Effector memory CD4-positive, alpha-beta T cell (primary cell): ENCODE results near the gene SLC1A2.

Source experiments
- DNase-seq, 3 donors: peaks; one replicate each; pipeline ENCODE4 v3.0.0-alpha.2; 2020
- H3K27ac ChIP-seq: 2 replicates; pipeline ENCODE4 v1.7.0; 2013; ENCODE audit warnings: mild to moderate bottlenecking, low read length, moderate library complexity; ENCODE audit not compliant: insufficient read depth, poor library complexity, severe bottlenecking
- H3K27me3 ChIP-seq: replicated peaks from 2 replicates; pipeline ENCODE4 v1.7.0; 2013; ENCODE audit warnings: mild to moderate bottlenecking, low read length; ENCODE audit not compliant: insufficient read depth, control insufficient read depth, poor library complexity, severe bottlenecking
- H3K36me3 ChIP-seq: 2 replicates; pipeline ENCODE4 v1.7.0; 2013; ENCODE audit warnings: mild to moderate bottlenecking, low read length, moderate library complexity; ENCODE audit not compliant: control insufficient read depth, insufficient read depth
- H3K4me1 ChIP-seq: 2 replicates; pipeline ENCODE4 v1.7.0; 2013; ENCODE audit warnings: low read length, mild to moderate bottlenecking; ENCODE audit not compliant: control insufficient read depth, insufficient read depth, poor library complexity, severe bottlenecking
- H3K4me3 ChIP-seq: 2 replicates; pipeline ENCODE4 v1.7.0; 2013; ENCODE audit warnings: low read length, low read depth, mild to moderate bottlenecking; ENCODE audit not compliant: insufficient read depth, poor library complexity, severe bottlenecking
- H3K9me3 ChIP-seq: 2 replicates; pipeline ENCODE4 v1.7.0; 2013; ENCODE audit warnings: mild to moderate bottlenecking, low read length, moderate library complexity; ENCODE audit not compliant: control insufficient read depth

Gene SLC1A2

DNA sequence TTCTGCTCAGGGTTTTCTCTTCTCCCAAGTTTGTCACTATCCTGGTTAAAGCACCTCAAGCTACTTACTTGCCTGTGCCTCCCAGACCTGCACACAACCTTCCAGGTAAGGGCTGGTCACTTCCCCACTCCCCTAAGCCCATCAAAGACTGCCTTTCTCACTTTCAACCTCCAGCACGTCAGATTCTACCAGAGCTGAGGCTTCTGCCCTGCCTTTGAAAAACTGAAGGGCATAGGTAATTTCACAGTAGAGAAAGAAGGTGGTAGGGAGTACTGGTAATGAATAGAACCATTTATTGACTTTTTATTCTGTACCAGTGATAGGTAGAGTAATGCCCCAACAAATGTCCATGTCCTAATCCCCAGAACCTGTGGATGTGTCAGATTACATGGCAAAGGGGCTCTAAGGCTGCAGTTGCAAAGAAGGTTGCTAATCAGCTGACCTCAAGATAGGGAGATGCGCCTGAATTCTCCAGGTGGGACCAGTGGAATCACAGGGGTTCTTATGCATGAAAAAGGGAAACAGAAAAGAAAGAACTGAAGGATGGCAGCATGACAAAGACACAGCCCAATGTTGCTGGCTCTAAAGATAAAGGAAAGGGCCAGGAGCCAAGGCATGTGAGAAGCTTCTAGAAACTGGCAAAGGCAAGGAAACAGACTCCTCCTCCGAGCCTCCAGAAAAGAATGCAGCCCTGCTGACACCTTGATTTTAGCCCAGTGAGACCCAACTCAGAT, 89.0 kb downstream of the SLC1A2 start:
- Histone ChIP-seq H3K27ac (peak overlapping the region; percentile 49), H3K36me3 (no peaks in the 10 kb centered on the region), H3K9me3 (no peaks in the 10 kb centered on the region), H3K27me3 (no peaks in the 10 kb centered on the region), H3K4me3 (no peak overlapping the region), H3K4me1 (peaks cover 31% of the 10 kb centered on the region)
- DNase-seq: no peak

DNA sequence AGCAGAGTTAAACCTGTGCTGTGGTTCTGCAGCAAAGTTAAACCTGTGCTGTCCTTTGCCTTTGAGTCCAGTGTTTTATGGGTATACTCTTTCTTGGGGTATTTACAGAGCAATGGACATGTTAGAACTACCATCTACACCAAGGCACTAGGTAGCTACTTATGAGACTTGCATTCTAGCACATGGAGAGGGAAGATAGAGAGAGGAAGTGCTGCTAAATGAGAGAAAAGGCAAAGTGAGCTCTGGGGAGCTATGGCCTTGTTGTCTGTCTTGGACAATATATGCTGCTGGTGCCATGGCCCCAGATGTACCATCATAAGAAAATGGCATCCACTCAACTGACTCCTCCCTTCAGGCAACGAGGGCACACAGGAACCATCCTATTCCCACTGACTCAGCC, 91.5 kb downstream of the SLC1A2 start:
- peaks cover 31% of the 10 kb centered on the region for H3K4me1 ChIP-seq
- H3K36me3 ChIP-seq: no peaks in the 10 kb centered on the region
- no peak overlapping the region for H3K27ac ChIP-seq
- no peak overlapping the region for H3K4me3 ChIP-seq
- no peaks in the 10 kb centered on the region for H3K27me3 ChIP-seq
- H3K9me3 ChIP-seq: no peaks in the 10 kb centered on the region
- no peak for DNase-seq

DNA sequence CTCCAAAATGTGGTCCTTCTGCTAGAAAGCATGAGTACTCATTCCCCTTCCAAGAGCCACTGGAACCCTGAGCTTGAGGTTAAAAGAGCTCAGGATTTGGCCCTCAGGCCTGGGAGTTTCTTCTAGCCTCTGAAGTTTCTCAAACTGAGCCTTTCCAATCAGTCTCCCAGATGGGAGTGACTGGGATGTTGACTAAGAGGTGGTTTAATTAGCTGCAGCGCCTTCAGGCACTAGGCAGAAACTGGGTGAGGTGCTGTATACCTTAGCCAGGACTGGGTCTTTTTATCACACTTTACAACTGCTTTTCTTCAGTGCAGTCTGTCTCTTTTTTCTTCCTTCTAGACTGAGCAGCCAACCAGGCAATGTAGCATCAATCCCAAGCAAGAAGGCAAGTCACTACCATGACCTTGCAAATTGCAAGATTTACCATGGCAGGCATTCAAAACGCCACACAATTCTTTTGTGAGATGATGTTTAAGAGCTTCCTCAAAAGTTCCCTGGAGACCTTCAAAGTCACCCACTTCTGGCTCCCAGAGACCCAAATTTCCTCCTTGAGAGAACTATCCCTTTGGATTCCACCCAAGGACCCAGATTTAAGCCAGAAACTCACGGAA, 93.0 kb downstream of the SLC1A2 start:
- H3K9me3 ChIP-seq: no peaks in the 10 kb centered on the region
- DNase-seq: no peak
- H3K27ac ChIP-seq: no peak overlapping the region
- H3K4me1 ChIP-seq: peaks cover 18% of the 10 kb centered on the region
- H3K4me3 ChIP-seq: no peak overlapping the region
- H3K27me3 ChIP-seq: no peaks in the 10 kb centered on the region
- H3K36me3 ChIP-seq: no peaks in the 10 kb centered on the region

DNA sequence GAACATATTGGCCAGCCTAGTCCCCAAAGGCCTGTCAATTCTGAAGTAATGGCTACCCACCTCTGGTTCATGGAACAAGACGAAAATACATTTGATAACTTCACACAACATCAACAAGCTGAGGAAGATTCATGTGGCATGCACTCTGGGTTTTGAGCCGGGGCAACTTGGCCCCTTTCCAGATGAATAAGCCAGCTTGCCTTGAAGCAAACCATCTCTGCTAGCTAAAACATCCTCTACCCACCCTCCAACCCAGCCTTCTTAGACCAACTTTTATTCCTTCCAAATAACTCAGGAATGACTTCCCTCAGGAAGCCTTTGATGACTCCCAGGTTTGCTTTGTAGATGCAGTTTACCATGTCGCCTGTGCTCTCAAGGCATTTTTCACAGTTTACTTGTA, 94.4 kb downstream of the SLC1A2 start:
- Histone ChIP-seq H3K9me3 (no peaks in the 10 kb centered on the region), H3K4me3 (no peak overlapping the region), H3K27ac (no peak overlapping the region), H3K4me1 (peaks cover 5% of the 10 kb centered on the region), H3K27me3 (no peaks in the 10 kb centered on the region), H3K36me3 (no peaks in the 10 kb centered on the region)
- DNase-seq: no peak

DNA sequence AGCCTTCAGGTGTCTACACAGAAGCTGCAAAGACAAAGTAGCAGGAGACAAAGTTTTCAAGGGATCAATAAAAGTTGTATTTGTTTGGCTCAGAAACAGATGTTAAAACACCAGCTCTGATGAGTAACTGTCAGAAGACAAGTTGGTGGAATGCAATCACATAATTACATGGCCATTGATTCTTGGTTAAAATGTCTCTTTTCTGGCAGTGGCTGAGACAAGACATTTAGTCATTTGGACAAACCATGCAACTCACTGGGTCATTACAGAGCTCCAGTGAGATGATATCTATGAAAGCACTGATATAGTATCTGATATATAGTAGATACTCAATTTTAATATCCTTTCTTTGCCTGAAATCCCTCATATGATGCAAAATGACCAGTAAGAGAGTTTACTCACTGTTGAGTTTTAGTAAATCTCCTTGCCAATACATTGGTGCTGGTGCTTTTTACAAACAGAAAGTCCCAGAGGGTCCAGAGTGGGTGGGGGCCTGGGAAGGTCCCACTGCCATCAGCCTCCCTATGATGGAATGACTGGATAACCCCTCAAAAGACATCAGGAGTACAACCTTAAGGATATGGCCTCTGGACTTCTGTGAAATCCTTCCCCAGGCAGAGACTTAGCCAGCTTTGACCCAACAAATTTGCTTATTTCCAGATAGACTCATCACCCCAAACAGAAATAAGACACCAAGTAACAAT, 95.0 kb downstream of the SLC1A2 start:
- H3K36me3 ChIP-seq: no peaks in the 10 kb centered on the region
- H3K9me3 ChIP-seq: no peaks in the 10 kb centered on the region
- no peaks in the 10 kb centered on the region for H3K4me1 ChIP-seq
- no peak overlapping the region for H3K27ac ChIP-seq
- no peak overlapping the region for H3K4me3 ChIP-seq
- no peaks in the 10 kb centered on the region for H3K27me3 ChIP-seq
- no peak for DNase-seq

DNA sequence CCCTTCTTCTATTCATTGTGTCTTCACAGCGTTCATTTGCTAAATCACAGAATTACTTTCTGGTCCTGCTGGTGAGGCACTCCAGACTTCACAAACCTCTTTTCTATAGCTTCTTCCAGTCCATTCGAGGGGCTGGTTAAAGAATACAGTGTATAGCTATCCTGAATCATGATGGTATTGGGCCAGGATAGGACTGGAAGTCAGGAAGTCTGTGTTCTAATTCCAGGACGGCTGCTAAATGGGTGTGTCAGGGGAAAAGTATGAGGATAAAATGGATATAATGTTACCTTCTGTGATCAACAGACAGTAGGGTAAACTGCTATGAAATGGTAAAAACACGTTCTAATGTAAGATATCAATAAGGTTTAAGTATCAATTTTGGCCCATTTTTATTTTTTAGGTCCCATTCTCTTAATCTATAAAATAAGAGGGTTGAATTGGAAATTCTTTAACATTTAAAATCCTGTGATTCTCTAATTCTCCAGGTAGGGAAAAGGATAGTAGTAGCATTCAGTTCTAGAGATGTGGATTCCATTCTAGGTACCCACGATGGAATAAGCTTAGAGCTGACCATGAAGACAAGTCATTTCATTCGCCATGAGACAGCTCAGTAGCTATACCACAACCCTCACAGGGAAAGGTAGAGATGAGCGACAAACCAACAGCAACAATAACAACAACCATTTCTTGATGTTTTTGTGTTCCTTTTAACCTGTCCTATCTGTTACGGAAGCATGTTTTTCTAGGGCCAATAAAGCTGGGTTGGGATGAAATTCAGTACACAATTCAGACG, 96.1 kb downstream of the SLC1A2 start:
- H3K9me3 ChIP-seq: no peaks in the 10 kb centered on the region
- no peak overlapping the region for H3K4me3 ChIP-seq
- no peaks in the 10 kb centered on the region for H3K27me3 ChIP-seq
- no peaks in the 10 kb centered on the region for H3K36me3 ChIP-seq
- H3K4me1 ChIP-seq: no peaks in the 10 kb centered on the region
- H3K27ac ChIP-seq: no peak overlapping the region
- no peak for DNase-seq

DNA sequence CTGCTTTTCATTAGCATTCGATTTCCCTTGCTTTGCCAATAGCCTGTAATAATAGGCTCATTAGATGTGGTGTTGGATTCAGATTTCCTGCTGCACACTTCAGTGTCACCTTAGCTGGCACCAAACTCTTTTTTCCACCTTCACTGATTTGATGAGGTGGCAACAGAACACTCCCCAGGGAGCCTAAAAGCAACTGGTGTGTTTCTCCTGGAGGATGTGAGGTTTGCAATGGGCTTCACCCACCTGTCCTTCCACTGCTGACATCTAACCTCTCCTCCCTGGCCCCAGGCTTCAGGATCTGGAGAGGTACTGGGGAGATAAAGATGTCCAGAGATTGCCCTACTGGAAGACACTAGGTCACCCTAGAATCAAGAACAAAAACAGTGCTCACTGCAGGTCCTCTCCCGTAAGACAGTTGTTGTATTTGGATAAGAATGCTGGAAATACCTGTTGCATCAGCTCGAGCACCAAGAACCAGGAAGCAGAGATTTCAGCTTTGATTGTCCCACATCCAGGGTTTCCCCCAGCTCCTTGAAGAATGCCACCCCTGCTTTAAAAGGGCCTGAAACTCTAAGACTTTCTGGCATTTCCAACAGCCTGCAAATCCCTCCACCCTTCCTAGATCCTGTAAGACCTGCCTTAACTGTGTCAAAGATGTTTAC, 96.9 kb downstream of the SLC1A2 start:
- no peak for DNase-seq
- Histone ChIP-seq H3K27ac (no peak overlapping the region), H3K36me3 (no peaks in the 10 kb centered on the region), H3K4me3 (no peak overlapping the region), H3K4me1 (no peaks in the 10 kb centered on the region), H3K27me3 (no peaks in the 10 kb centered on the region), H3K9me3 (no peaks in the 10 kb centered on the region)

DNA sequence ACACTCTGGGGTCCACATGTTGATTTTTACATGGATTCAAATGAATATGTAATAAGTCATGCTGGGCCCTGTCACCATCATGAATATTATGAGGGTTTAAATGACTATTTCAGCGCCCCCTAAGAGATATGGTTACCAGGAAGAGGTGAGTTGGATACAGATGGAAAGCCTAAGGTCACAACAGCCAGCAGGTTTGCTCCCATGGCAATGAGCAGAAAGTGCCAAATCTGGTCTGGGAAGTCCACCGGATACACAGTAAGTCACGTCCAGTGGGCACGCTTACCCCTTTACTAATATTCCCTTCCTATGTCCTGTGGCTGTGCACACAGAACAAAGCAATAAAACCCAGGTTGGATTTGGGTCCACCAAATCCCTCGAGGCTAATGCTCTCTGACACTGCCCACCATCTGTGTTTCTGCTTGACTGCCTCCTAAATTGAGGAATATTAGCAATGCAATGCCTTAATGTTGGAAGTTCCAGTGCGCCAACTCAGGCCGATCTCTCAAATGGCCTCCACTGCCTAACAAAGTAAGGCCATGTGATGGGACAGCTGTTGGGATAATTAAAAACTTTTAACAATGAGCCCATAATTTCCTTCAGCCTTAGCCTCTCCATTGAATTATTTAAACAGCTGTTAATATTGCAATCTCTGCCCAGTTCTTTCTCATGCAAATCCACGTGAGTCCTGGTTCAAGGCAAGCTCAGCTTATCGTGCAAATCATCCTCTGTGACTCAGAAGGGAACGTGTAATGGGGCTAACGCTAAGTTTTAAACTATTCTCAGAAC, 97.6 kb downstream of the SLC1A2 start:
- no peak overlapping the region for H3K4me3 ChIP-seq
- no peak overlapping the region for H3K27ac ChIP-seq
- H3K27me3 ChIP-seq: no peaks in the 10 kb centered on the region
- no peaks in the 10 kb centered on the region for H3K36me3 ChIP-seq
- no peaks in the 10 kb centered on the region for H3K9me3 ChIP-seq
- no peak for DNase-seq
- no peaks in the 10 kb centered on the region for H3K4me1 ChIP-seq

DNA sequence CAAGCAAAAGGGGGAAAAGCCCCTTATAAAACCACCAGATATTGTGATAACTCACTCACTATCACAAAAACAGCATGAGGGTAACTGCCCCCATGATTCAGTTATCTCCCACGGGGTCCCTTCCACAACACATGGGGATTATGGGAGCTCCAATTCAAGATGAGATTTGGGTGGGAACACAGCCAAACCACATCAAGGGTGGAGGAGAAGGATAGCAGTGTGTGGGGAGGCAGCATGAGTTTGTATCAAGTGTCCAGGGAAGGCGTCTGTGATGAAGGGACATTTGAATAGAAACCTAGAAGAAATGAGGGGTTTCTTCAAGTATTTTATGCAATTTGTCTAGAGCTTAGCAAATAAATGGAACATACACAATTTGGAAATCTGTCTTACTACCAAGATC, 98.2 kb downstream of the SLC1A2 start:
- no peak overlapping the region for H3K27ac ChIP-seq
- no peaks in the 10 kb centered on the region for H3K4me1 ChIP-seq

More for the DNA sequence above, 98.2 kb downstream of the SLC1A2 start:
- Histone ChIP-seq H3K9me3 (no peaks in the 10 kb centered on the region), H3K27me3 (no peaks in the 10 kb centered on the region), H3K4me3 (no peak overlapping the region), H3K36me3 (no peaks in the 10 kb centered on the region)
- DNase-seq: no peak
